Measurements from ENCODE around the gene SRC.
"Not testable (repeated sequence)": the region's sequence is repeated elsewhere in the genome, so short reads cannot be mapped to it uniquely, and the experiment has no call there.

Gene SRC

GRCh38 chr20:37333848-37334318 lies 12.1 kb upstream of the SRC start:
- DNase-seq (ENCODE audit: low read depth in 1 of 2, low spot score in 1 of 2): no peak
- in situ Hi-C loops (cut with HindIII; ENCODE audit: low pct_unique_long_range_greater_than_20kb, low sequenced_read_pairs): no loop called here
- no peak for TF ChIP-seq JUND (IDR thresholded peaks at IDR 0.05; ENCODE audit: low read depth)

- TF ChIP-seq JUND (IDR thresholded peaks at IDR 0.05; ENCODE audit: low read depth): no peak
- no peak for DNase-seq (ENCODE audit: low read depth in 1 of 2, low spot score in 1 of 2)
- in situ Hi-C loops (cut with HindIII; ENCODE audit: low pct_unique_long_range_greater_than_20kb, low sequenced_read_pairs): no loop called here
Observed at GRCh38 chr20:37334450-37334849, 11.5 kb upstream of the SRC start.

GRCh38 chr20:37335642-37336368 lies 10.1 kb upstream of the SRC start:
- no peak for TF ChIP-seq JUND (IDR thresholded peaks at IDR 0.05; ENCODE audit: low read depth)
- in situ Hi-C loops (cut with HindIII; ENCODE audit: low pct_unique_long_range_greater_than_20kb, low sequenced_read_pairs): no loop called here
- no peak for DNase-seq (ENCODE audit: low read depth in 1 of 2, low spot score in 1 of 2)

- in situ Hi-C loops (cut with HindIII; ENCODE audit: low pct_unique_long_range_greater_than_20kb, low sequenced_read_pairs): no loop called here
- no peak for DNase-seq (ENCODE audit: low read depth in 1 of 2, low spot score in 1 of 2)
- no peak for TF ChIP-seq JUND (IDR thresholded peaks at IDR 0.05; ENCODE audit: low read depth)
Observed at GRCh38 chr20:37336369-37337207, 9.4 kb upstream of the SRC start.

- TF ChIP-seq JUND (IDR thresholded peaks at IDR 0.05; ENCODE audit: low read depth): no peak
- in situ Hi-C loops (cut with HindIII; ENCODE audit: low pct_unique_long_range_greater_than_20kb, low sequenced_read_pairs): no loop called here
- no peak for DNase-seq (ENCODE audit: low read depth in 1 of 2, low spot score in 1 of 2)
Observed at GRCh38 chr20:37337208-37337991, 8.5 kb upstream of the SRC start.

- in situ Hi-C loops (cut with HindIII; ENCODE audit: low pct_unique_long_range_greater_than_20kb, low sequenced_read_pairs); DNase-seq (ENCODE audit: low read depth in 1 of 2, low spot score in 1 of 2): not testable (repeated sequence)
Observed at GRCh38 chr20:37338380-37338779, 7.6 kb upstream of the SRC start.

GRCh38 chr20:37339208-37339607 lies 6.7 kb upstream of the SRC start:
- in situ Hi-C loops (cut with HindIII; ENCODE audit: low pct_unique_long_range_greater_than_20kb, low sequenced_read_pairs): no loop called here
- no peak for TF ChIP-seq JUND (IDR thresholded peaks at IDR 0.05; ENCODE audit: low read depth)
- DNase-seq (ENCODE audit: low read depth in 1 of 2, low spot score in 1 of 2): no peak

GRCh38 chr20:37339764-37340109 lies 6.2 kb upstream of the SRC start:
- DNase-seq (ENCODE audit: low read depth in 1 of 2, low spot score in 1 of 2); in situ Hi-C loops (cut with HindIII; ENCODE audit: low pct_unique_long_range_greater_than_20kb, low sequenced_read_pairs): not testable (repeated sequence)

- no peak for DNase-seq (ENCODE audit: low read depth in 1 of 2, low spot score in 1 of 2)
- in situ Hi-C loops (cut with HindIII; ENCODE audit: low pct_unique_long_range_greater_than_20kb, low sequenced_read_pairs): no loop called here
- TF ChIP-seq JUND (IDR thresholded peaks at IDR 0.05; ENCODE audit: low read depth): no peak
Observed at GRCh38 chr20:37340998-37341397, 4.9 kb upstream of the SRC start.

GRCh38 chr20:37341632-37342031 lies 4.3 kb upstream of the SRC start:
- in situ Hi-C loops (cut with HindIII; ENCODE audit: low pct_unique_long_range_greater_than_20kb, low sequenced_read_pairs): no loop called here
- no peak for TF ChIP-seq JUND (IDR thresholded peaks at IDR 0.05; ENCODE audit: low read depth)
- no peak for DNase-seq (ENCODE audit: low read depth in 1 of 2, low spot score in 1 of 2)

GRCh38 chr20:37342231-37343177 lies 3.4 kb upstream of the SRC start:
- in situ Hi-C loops (cut with HindIII; ENCODE audit: low pct_unique_long_range_greater_than_20kb, low sequenced_read_pairs): no loop called here
- no peak for TF ChIP-seq JUND (IDR thresholded peaks at IDR 0.05; ENCODE audit: low read depth)
- peak in 1 of 2 experiments; percentile 65 for DNase-seq (ENCODE audit: low read depth in 1 of 2, low spot score in 1 of 2)

All from T47D (cell line).